ENCODE data around the gene SMAD3.

Gene SMAD3

GRCh38 chr15:67037694-67038093 is 27.7 kb upstream of the SMAD3 start:
- no peak for TF ChIP-seq POLR2AphosphoS5 (IDR thresholded peaks at IDR 0.05; ENCODE audit: low read depth, low read length)
- no peak for TF ChIP-seq POLR2A (IDR thresholded peaks at IDR 0.05; ENCODE audit: low read depth, low read length)
- TF ChIP-seq TAF1 (IDR thresholded peaks at IDR 0.05; ENCODE audit: borderline replicate concordance, low read depth, low read length) = no peak
- DNase-seq (ENCODE audit: insufficient read length) (no peak), FAIRE-seq (no peak)

GRCh38 chr15:67038736-67039135 is 26.7 kb upstream of the SMAD3 start:
- DNase-seq (ENCODE audit: insufficient read length) (no peak), FAIRE-seq (no peak)
- TF ChIP-seq TAF1 (IDR thresholded peaks at IDR 0.05; ENCODE audit: borderline replicate concordance, low read depth, low read length) = no peak
- no peak for TF ChIP-seq POLR2A (IDR thresholded peaks at IDR 0.05; ENCODE audit: low read depth, low read length)
- TF ChIP-seq POLR2AphosphoS5 (IDR thresholded peaks at IDR 0.05; ENCODE audit: low read depth, low read length) = no peak

- no peak for FAIRE-seq
- TF ChIP-seq POLR2AphosphoS5 (IDR thresholded peaks at IDR 0.05; ENCODE audit: low read depth, low read length) (no peak), TAF1 (IDR thresholded peaks at IDR 0.05; ENCODE audit: borderline replicate concordance, low read depth, low read length) (no peak), POLR2A (IDR thresholded peaks at IDR 0.05; ENCODE audit: low read depth, low read length) (no peak)
These were observed 25.9 kb upstream of the SMAD3 start for GRCh38 chr15:67039384-67040075.

GRCh38 chr15:67040277-67040676 is 25.1 kb upstream of the SMAD3 start:
- DNase-seq (ENCODE audit: insufficient read length) = no peak
- no peak for FAIRE-seq
- TF ChIP-seq TAF1 (IDR thresholded peaks at IDR 0.05; ENCODE audit: borderline replicate concordance, low read depth, low read length) (no peak), POLR2AphosphoS5 (IDR thresholded peaks at IDR 0.05; ENCODE audit: low read depth, low read length) (no peak), POLR2A (IDR thresholded peaks at IDR 0.05; ENCODE audit: low read depth, low read length) (no peak)

More at GRCh38 chr15:67039384-67040075, 25.9 kb upstream of the SMAD3 start:
- DNase-seq (ENCODE audit: insufficient read length) = no peak

GRCh38 chr15:67042551-67043142 is 22.8 kb upstream of the SMAD3 start:
- TF ChIP-seq POLR2AphosphoS5 (IDR thresholded peaks at IDR 0.05; ENCODE audit: low read depth, low read length) (no peak), POLR2A (IDR thresholded peaks at IDR 0.05; ENCODE audit: low read depth, low read length) (no peak), TAF1 (IDR thresholded peaks at IDR 0.05; ENCODE audit: borderline replicate concordance, low read depth, low read length) (no peak)
- DNase-seq (ENCODE audit: insufficient read length) (no peak), FAIRE-seq (no peak)

GRCh38 chr15:67043939-67044771 is 21.2 kb upstream of the SMAD3 start:
- TF ChIP-seq TAF1 (IDR thresholded peaks at IDR 0.05; ENCODE audit: borderline replicate concordance, low read depth, low read length) = no peak
- DNase-seq (ENCODE audit: insufficient read length) (no peak), FAIRE-seq (no peak)

GRCh38 chr15:67047149-67047661 is 18.2 kb upstream of the SMAD3 start:
- TF ChIP-seq TAF1 (IDR thresholded peaks at IDR 0.05; ENCODE audit: borderline replicate concordance, low read depth, low read length) (no peak), POLR2A (IDR thresholded peaks at IDR 0.05; ENCODE audit: low read depth, low read length) (no peak), POLR2AphosphoS5 (IDR thresholded peaks at IDR 0.05; ENCODE audit: low read depth, low read length) (no peak)
- no peak for FAIRE-seq
- DNase-seq (ENCODE audit: insufficient read length) = no peak

- no peak for TF ChIP-seq POLR2A (IDR thresholded peaks at IDR 0.05; ENCODE audit: low read depth, low read length)
- no peak for TF ChIP-seq POLR2AphosphoS5 (IDR thresholded peaks at IDR 0.05; ENCODE audit: low read depth, low read length)
- no peak for TF ChIP-seq TAF1 (IDR thresholded peaks at IDR 0.05; ENCODE audit: borderline replicate concordance, low read depth, low read length)
- no peak for DNase-seq (ENCODE audit: insufficient read length)
- no peak for FAIRE-seq
These were observed 16.8 kb upstream of the SMAD3 start for GRCh38 chr15:67048281-67049279.

- FAIRE-seq (no peak), DNase-seq (ENCODE audit: insufficient read length) (no peak)
- TF ChIP-seq POLR2A (IDR thresholded peaks at IDR 0.05; ENCODE audit: low read depth, low read length) = no peak
- no peak for TF ChIP-seq POLR2AphosphoS5 (IDR thresholded peaks at IDR 0.05; ENCODE audit: low read depth, low read length)
These were observed 15.9 kb upstream of the SMAD3 start for GRCh38 chr15:67049351-67050044.

- DNase-seq (ENCODE audit: insufficient read length) (no peak), FAIRE-seq (no peak)
- no peak for TF ChIP-seq POLR2A (IDR thresholded peaks at IDR 0.05; ENCODE audit: low read depth, low read length)
- TF ChIP-seq TAF1 (IDR thresholded peaks at IDR 0.05; ENCODE audit: borderline replicate concordance, low read depth, low read length) = no peak
- TF ChIP-seq POLR2AphosphoS5 (IDR thresholded peaks at IDR 0.05; ENCODE audit: low read depth, low read length) = no peak
These were observed 15.3 kb upstream of the SMAD3 start for GRCh38 chr15:67050062-67050461.

Measured in GM12892 (cell line).